Measurements from ENCODE around the gene SEPHS2. TPM values are rescaled to one million over a fixed set of nuclear protein-coding genes. Genes with fewer than 3 reads are reported as not detected.
A peak's percentile ranks its signal among the peaks of the same experiment; 100 is the strongest.

The SEPHS2 gene, protein sequence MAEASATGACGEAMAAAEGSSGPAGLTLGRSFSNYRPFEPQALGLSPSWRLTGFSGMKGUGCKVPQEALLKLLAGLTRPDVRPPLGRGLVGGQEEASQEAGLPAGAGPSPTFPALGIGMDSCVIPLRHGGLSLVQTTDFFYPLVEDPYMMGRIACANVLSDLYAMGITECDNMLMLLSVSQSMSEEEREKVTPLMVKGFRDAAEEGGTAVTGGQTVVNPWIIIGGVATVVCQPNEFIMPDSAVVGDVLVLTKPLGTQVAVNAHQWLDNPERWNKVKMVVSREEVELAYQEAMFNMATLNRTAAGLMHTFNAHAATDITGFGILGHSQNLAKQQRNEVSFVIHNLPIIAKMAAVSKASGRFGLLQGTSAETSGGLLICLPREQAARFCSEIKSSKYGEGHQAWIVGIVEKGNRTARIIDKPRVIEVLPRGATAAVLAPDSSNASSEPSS
- total RNA-seq (2014; rRNA removed; shearing (Covaris generic)): 35.2 and 43.0 TPM in 2 replicates
- polyA plus RNA-seq (2016; fragmentation: Nextera tagmentation; extraction: Ambion mirVana): 27.3 and 29.7 TPM in 2 replicates
- long read RNA-seq, transcript SEPHS2-201 (1 exons, 2,551 nt): major isoform, 135 of 136 reads
- long read RNA-seq, partial matches to known transcripts: 0 of 136 reads
- long read RNA-seq, other reads (novel, unspliced or antisense): 1 of 136 reads

DNA sequence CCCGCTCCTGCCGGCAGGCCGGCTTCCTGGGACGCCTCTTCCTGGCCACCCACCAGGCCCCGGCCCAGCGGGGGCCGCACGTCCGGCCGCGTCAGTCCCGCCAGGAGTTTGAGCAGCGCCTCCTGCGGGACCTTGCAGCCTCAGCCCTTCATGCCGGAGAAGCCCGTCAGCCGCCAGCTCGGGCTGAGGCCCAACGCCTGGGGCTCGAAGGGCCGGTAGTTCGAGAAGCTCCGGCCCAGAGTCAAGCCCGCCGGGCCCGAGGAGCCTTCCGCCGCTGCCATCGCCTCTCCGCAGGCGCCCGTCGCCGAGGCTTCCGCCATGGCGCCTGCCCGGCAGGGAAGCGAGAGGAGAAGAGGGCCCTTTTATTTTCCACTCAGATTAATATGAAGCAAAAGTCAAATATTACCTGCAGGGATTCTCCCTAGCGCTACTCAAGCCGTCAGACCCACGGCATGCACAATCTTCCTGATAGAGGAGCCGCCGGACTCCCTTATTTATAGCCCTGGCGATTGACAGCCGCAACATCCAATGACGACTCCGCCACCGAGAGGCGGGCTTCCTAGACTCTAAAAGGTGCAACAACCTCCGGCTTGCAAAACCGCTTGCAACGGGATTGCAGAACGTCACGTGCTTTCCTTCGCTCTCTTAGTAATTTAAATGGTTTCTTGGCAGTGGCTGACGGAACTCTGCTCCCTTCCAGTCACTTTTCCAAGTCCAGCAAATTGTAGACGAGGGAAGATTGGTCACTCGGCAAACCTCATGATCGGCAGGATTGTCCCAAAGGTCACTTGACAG is at the start of gene SEPHS2:
Gene SEPHS2, minus strand, starts transcription at position 467 of the 795 bp plus-strand sequence. Its CDS starts 147 bp downstream, at position 320.
- no peaks in the 10 kb centered on the region for H3K36me3 ChIP-seq (ENCODE audit: insufficient read depth)
- Mint-ChIP-seq H3K4me3 (peak within 1 kb of the TSS; percentile 77), H3K27ac (peak within 1 kb of the TSS; percentile 88), H3K36me3 (ENCODE audit: low read depth) (peaks cover 26% of the 10 kb centered on the region), H3K27me3 (ENCODE audit: insufficient read depth, low read depth, poor library complexity) (peaks cover 13% of the 10 kb centered on the region), H3K4me1 (peaks cover 25% of the 10 kb centered on the region), H3K9me3 (peaks cover 19% of the 10 kb centered on the region; the same call in 2 of the 3 replicates)
- peak within 1 kb of the TSS; percentile 74 for H3K27ac ChIP-seq (ENCODE audit: low read depth)
- H3K4me2 ChIP-seq: peak within 1 kb of the TSS; percentile 84
- peaks cover 14% of the 10 kb centered on the region; the same call in 1 of the 2 replicates for H3K4me1 ChIP-seq (ENCODE audit: insufficient read depth)
- DNase-seq (ENCODE audit: low spot score) (peak; percentile 99), ATAC-seq (peak; percentile 92)
- H3K9me2 ChIP-seq (ENCODE audit: insufficient read depth): peaks cover 7% of the 10 kb centered on the region
- no peaks in the 10 kb centered on the region for H3K27me3 ChIP-seq (ENCODE audit: insufficient read depth)
- H3K4me3 ChIP-seq: peak within 1 kb of the TSS; percentile 77
- H2AFZ ChIP-seq: peak within 1 kb of the TSS; percentile 57
- H3F3A ChIP-seq (replicated peaks; ENCODE audit: low read depth): peaks cover 6% of the 10 kb centered on the region; the same call in 1 of the 2 replicates
- peaks cover 8% of the 10 kb centered on the region for H4K20me1 ChIP-seq (replicated peaks; ENCODE audit: insufficient read depth)
- H3K79me2 ChIP-seq (replicated peaks; ENCODE audit: insufficient read depth): peaks cover 13% of the 10 kb centered on the region
- TF ChIP-seq EZH2 (IDR thresholded peaks at IDR 0.05; ENCODE audit: low read depth, unreplicated experiment): no peak
- TF ChIP-seq STAT1 (IDR thresholded peaks at IDR 0.05; ENCODE audit: unreplicated experiment): no peak
- 0 out of 2 replicates have a peak, but pooled peaks have one; percentile 11 for TF ChIP-seq ETS1 (IDR thresholded peaks at IDR 0.05)
- TF ChIP-seq POLR2AphosphoS5 (IDR thresholded peaks at IDR 0.05; ENCODE audit: low read depth): peak; percentile 87
- peak; percentile 56 for TF ChIP-seq CREB1 (CRISPR knock-in tag; IDR thresholded peaks at IDR 0.05; ENCODE audit: low read depth)
- peak; percentile 96; the same call in 1 of the 2 replicates for TF ChIP-seq ZNF114 (CRISPR knock-in tag; IDR thresholded peaks at IDR 0.05)
- TF ChIP-seq, protein P1, sequence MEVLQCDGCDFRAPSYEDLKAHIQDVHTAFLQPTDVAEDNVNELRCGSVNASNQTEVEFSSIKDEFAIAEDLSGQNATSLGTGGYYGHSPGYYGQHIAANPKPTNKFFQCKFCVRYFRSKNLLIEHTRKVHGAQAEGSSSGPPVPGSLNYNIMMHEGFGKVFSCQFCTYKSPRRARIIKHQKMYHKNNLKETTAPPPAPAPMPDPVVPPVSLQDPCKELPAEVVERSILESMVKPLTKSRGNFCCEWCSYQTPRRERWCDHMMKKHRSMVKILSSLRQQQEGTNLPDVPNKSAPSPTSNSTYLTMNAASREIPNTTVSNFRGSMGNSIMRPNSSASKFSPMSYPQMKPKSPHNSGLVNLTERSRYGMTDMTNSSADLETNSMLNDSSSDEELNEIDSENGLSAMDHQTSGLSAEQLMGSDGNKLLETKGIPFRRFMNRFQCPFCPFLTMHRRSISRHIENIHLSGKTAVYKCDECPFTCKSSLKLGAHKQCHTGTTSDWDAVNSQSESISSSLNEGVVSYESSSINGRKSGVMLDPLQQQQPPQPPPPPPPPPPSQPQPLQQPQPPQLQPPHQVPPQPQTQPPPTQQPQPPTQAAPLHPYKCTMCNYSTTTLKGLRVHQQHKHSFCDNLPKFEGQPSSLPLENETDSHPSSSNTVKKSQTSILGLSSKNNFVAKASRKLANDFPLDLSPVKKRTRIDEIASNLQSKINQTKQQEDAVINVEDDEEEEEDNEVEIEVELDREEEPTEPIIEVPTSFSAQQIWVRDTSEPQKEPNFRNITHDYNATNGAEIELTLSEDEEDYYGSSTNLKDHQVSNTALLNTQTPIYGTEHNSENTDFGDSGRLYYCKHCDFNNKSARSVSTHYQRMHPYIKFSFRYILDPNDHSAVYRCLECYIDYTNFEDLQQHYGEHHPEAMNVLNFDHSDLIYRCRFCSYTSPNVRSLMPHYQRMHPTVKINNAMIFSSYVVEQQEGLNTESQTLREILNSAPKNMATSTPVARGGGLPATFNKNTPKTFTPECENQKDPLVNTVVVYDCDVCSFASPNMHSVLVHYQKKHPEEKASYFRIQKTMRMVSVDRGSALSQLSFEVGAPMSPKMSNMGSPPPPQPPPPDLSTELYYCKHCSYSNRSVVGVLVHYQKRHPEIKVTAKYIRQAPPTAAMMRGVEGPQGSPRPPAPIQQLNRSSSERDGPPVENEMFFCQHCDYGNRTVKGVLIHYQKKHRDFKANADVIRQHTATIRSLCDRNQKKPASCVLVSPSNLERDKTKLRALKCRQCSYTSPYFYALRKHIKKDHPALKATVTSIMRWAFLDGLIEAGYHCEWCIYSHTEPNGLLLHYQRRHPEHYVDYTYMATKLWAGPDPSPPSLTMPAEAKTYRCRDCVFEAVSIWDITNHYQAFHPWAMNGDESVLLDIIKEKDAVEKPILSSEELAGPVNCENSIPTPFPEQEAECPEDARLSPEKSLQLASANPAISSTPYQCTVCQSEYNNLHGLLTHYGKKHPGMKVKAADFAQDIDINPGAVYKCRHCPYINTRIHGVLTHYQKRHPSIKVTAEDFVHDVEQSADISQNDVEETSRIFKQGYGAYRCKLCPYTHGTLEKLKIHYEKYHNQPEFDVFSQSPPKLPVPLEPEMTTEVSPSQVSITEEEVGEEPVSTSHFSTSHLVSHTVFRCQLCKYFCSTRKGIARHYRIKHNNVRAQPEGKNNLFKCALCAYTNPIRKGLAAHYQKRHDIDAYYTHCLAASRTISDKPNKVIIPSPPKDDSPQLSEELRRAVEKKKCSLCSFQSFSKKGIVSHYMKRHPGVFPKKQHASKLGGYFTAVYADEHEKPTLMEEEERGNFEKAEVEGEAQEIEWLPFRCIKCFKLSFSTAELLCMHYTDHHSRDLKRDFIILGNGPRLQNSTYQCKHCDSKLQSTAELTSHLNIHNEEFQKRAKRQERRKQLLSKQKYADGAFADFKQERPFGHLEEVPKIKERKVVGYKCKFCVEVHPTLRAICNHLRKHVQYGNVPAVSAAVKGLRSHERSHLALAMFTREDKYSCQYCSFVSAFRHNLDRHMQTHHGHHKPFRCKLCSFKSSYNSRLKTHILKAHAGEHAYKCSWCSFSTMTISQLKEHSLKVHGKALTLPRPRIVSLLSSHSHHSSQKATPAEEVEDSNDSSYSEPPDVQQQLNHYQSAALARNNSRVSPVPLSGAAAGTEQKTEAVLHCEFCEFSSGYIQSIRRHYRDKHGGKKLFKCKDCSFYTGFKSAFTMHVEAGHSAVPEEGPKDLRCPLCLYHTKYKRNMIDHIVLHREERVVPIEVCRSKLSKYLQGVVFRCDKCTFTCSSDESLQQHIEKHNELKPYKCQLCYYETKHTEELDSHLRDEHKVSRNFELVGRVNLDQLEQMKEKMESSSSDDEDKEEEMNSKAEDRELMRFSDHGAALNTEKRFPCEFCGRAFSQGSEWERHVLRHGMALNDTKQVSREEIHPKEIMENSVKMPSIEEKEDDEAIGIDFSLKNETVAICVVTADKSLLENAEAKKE (CRISPR knock-in tag; IDR thresholded peaks at IDR 0.05): no peak
- TF ChIP-seq CTCF (conservative IDR thresholded peaks at IDR 0.05; ENCODE audit: low read depth in 2 of 2): peak; percentile 40 to 44
